Immature natural killer cell (primary cell): Measurements from ENCODE around the gene SPATA46. TPM values are rescaled to one million over a fixed set of nuclear protein-coding genes. Genes with fewer than 3 reads are reported as not detected.
A peak's percentile ranks its signal among the peaks of the same experiment; 100 is the strongest.
"Not testable (repeated sequence)": the region's sequence is repeated elsewhere in the genome, so short reads cannot be mapped to it uniquely, and the experiment has no call there.

Experiments used
- DNase-seq, 3 donors: peaks; one replicate each; pipeline ENCODE4 v3.0.0; 2022; ENCODE audit warnings: mixed read lengths in 1 of 3
- H3K27ac Mint-ChIP-seq, 6 donors: one replicate each; pipeline ENCODE4 v1.8.0; 2020; ENCODE audit warnings: mixed read lengths in 6 of 6, mild to moderate bottlenecking in 5 of 6, inconsistent platforms in 4 of 6, moderate library complexity in 3 of 6
- H3K27me3 Mint-ChIP-seq, 3 donors: one replicate each; pipeline ENCODE4 v1.8.0; 2020 to 2021; ENCODE audit warnings: low read depth in 3 of 3, mild to moderate bottlenecking in 3 of 3, mixed read lengths in 3 of 3, moderate library complexity in 3 of 3, inconsistent platforms in 1 of 3
- H3K36me3 Mint-ChIP-seq, 3 donors: one replicate each; pipeline ENCODE4 v1.8.0; 2020; ENCODE audit warnings: mixed read lengths in 3 of 3, inconsistent platforms in 2 of 3, mild to moderate bottlenecking in 2 of 3
- H3K4me1 Mint-ChIP-seq, 2 donors: one replicate each; pipeline ENCODE4 v1.8.0; 2020; ENCODE audit warnings: inconsistent platforms in 2 of 2, mild to moderate bottlenecking in 2 of 2, mixed read lengths in 2 of 2, moderate library complexity in 1 of 2
- H3K4me3 Mint-ChIP-seq, 5 donors: one replicate each; pipeline ENCODE4 v1.8.0; 2020; ENCODE audit warnings: mild to moderate bottlenecking in 5 of 5, mixed read lengths in 5 of 5, inconsistent platforms in 3 of 5, moderate library complexity in 3 of 5
- H3K9me3 Mint-ChIP-seq, 6 donors: one replicate each; pipeline ENCODE4 v1.8.0; 2020; ENCODE audit warnings: mild to moderate bottlenecking in 6 of 6, mixed read lengths in 6 of 6, inconsistent platforms in 4 of 6, moderate library complexity in 3 of 6
- polyA plus RNA-seq, 3 donors: library from polyadenylated mRNA; unstranded; fragments of 300-500 nt; fragmentation: Illumina TruSeq; gene quantifications; one replicate each; pipeline ENCODE4 v1.2.3, GENCODE V29; 2021

SPATA46 gene, protein sequence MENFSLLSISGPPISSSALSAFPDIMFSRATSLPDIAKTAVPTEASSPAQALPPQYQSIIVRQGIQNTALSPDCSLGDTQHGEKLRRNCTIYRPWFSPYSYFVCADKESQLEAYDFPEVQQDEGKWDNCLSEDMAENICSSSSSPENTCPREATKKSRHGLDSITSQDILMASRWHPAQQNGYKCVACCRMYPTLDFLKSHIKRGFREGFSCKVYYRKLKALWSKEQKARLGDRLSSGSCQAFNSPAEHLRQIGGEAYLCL
- polyA plus RNA-seq = under 1 TPM in 1 of 3 donors, not detected in 2; 0.22 TPM

DNA sequence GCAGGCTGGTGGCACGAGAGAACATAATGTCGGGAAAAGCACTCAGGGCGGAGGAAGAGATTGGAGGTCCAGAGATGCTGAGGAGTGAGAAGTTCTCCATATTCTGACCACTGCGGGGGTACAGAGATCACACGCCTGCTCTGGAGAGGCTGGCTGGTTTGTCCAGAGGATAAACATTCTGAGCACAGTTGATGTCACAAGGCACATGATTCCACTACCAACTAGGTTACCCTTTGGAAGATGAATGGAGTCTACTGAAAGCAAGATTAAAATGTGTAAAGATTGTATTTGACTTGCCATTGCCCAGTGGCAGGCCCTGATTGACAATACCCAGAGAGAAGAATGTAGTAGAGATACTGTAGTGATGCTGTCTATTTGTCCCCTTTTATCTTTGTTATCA, at the start of gene SPATA46:
Gene SPATA46, minus strand, starts transcription at position 164 of the 400 bp plus-strand sequence. Its CDS starts 64 bp downstream, at position 100.
- DNase-seq = no peak
- no peaks in the 10 kb centered on the region for H3K36me3 Mint-ChIP-seq
- no peak within 1 kb of the TSS for H3K4me3 Mint-ChIP-seq
- no peaks in the 10 kb centered on the region for H3K9me3 Mint-ChIP-seq
- H3K4me1 Mint-ChIP-seq = peaks cover 9 to 11% of the 10 kb centered on the region in 2 donors
- H3K27me3 Mint-ChIP-seq = no peaks in the 10 kb centered on the region
- H3K27ac Mint-ChIP-seq = no peak within 1 kb of the TSS

DNA sequence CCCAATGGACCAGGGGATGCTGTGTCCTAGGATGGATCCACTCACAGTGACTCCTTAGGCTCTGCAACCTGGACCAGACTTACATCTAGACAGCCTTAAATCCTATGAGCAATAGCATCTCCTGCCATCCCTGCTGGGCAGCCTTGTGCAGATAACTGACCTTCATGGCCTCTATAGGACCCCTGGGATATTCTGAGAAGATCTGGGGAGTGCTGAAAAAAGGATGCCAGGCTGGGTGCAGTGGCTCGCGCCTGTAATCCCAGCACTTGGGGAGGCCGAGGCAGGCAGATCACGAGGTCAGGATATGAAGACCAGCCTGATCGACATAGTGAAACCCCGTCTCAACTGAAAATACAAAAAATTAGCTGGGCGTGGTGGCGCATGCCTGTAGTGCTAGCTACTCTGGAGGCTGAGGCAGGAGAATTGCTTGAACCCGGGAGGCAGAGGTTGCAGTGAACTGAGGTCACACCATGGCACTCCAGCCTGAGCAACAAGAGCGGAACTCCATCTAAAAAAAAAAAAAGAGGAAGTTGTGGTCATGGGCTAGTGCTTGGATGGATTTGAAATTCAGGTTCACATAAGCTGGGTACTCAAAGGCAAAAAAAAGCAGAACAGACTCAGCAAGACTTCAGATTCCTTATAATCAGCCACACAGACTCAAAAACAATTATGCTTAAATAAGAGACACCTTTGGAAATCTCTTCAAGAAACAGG, 46.2 kb upstream of the SPATA46 start:
- no peak overlapping the region for H3K4me3 Mint-ChIP-seq
- H3K9me3 Mint-ChIP-seq = no peaks in the 10 kb centered on the region
- peaks cover 45 to 52% of the 10 kb centered on the region in 2 donors for H3K4me1 Mint-ChIP-seq
- DNase-seq = no peak
- H3K36me3 Mint-ChIP-seq = no peaks in the 10 kb centered on the region
- H3K27me3 Mint-ChIP-seq = peaks cover 0 to 2% (median 0%) of the 10 kb centered on the region in 3 donors
- peak overlapping the region in 5 of 6 donors; percentile 80 to 98 (median 96) for H3K27ac Mint-ChIP-seq

DNA sequence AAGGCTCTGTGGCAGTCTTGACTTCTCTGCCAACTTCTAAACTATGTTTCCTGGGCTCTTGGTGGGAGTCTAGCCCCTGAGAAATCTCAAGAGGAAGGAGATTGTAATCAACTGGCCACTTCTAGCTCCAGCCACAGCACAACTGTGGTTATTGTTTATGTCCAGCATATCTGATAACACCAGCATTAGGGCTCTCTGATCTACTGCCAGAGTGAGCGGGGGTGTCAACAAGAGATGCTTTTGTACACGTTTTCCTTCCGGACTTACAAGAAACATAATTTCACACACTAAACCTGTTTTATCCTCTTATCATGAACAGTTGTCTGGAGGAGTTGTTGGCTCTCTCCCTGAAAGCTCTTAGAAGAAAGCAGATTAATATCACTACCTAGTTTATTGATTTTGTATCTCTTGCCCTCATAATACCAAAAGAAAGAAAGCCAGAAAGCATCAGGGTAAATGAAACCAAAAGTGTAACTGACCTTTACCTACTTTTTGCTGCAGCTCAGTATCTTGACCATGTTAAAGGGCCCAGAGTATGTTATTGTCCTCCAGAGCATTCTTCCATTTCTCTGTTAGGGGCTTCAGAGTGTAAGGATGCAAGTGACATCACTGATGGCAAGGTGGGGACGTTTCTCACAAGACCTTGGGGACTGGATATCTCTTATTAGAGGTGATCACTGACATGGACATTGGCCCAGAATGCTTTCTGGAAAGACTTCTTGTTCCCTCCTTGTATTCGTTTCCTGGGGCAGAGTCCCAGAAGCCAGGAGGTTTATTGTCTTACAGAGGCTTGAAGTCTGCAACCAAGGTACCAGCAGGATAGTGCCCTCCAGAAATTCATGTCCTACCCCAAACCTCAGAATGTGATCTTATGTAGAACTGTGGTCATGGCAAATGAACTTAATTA, 44.9 kb upstream of the SPATA46 start:
- H3K4me1 Mint-ChIP-seq = peaks cover 56 to 65% of the 10 kb centered on the region in 2 donors
- peak overlapping the region; percentile 92 to 98 (median 96) for H3K27ac Mint-ChIP-seq
- H3K27me3 Mint-ChIP-seq = peaks cover 0 to 5% (median 2%) of the 10 kb centered on the region in 3 donors
- H3K4me3 Mint-ChIP-seq = peak overlapping the region; percentile 62 to 88 (median 85)
- DNase-seq = peak; percentile 38 to 41 (median 39)
- no peaks in the 10 kb centered on the region for H3K36me3 Mint-ChIP-seq
- H3K9me3 Mint-ChIP-seq = no peaks in the 10 kb centered on the region

DNA sequence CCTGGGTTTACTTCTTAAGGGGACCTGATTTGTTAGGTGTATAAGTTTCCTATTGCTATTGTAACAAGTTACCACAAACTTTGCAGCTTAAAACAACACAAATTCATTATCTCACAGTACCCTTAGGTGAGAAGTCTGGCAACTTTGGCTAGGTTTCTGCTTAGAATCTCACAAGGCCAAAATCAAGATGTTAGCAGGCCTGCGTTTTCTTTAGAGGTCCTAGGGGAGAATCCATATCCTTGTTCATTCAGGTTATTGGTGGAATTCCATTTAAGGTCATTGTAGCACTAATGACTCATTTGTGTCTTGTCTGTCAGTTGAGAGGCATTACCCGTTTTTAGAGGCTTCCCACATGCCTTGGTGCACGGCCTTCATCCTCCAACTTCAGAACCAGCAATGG, 43.5 kb upstream of the SPATA46 start:
- H3K4me3 Mint-ChIP-seq = peak overlapping the region; percentile 62 to 88 (median 85)
- H3K4me1 Mint-ChIP-seq = peaks cover 70 to 79% of the 10 kb centered on the region in 2 donors
- H3K27me3 Mint-ChIP-seq = peaks cover 0 to 5% (median 4%) of the 10 kb centered on the region in 3 donors
- no peak for DNase-seq
- H3K9me3 Mint-ChIP-seq = no peaks in the 10 kb centered on the region
- H3K27ac Mint-ChIP-seq = peak overlapping the region; percentile 92 to 98 (median 96)
- H3K36me3 Mint-ChIP-seq = peaks cover 0 to 3% (median 0%) of the 10 kb centered on the region in 3 donors

DNA sequence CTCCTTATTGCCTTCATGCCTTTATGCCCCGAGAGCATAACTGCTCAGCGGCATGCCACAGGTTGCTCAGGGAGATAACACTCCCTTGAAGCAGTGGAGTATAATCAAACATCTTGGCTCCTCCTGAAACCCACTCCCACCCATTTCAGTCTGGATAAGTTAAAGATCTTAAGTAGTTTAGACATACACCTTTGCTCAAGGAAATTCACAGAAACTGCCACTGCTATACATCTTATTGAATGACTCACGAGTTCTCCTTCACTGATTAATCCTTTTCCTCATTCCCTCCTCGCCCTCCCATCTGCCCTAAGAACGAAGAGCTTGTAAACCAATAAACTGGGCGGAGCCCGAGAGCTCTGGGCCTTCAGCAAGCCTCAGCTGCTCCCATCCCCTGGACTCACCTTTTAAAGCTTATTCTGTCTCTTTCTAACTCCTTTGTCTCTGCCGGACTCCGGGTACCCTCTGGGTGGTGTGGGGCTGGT, 42.8 kb upstream of the SPATA46 start:
- peaks cover 71 to 82% of the 10 kb centered on the region in 2 donors for H3K4me1 Mint-ChIP-seq
- H3K36me3 Mint-ChIP-seq, H3K9me3 Mint-ChIP-seq, DNase-seq, H3K27me3 Mint-ChIP-seq: not testable (repeated sequence)
- peak overlapping the region; percentile 92 to 98 (median 96) for H3K27ac Mint-ChIP-seq
- peak overlapping the region; percentile 2 to 88 (median 21) for H3K4me3 Mint-ChIP-seq

DNA sequence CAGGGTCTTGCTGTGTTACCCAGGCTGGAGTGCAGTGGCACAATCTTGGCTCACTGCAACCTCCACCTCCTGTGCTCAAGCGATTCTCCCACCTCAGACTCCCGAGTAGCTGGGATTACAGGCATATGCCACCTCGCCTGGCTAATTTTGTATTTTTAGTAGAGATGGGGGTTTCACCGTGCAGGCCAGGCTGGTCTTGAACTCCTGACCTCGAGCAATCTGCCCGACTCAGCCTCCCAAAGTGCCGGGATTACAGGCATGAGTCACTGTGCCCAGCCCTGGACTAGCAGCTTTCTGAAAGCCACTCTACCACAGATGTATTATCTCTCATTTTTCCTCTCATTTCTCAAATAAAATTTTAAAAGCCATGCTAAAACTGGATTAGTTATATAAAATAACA, 41.9 kb upstream of the SPATA46 start:
- H3K36me3 Mint-ChIP-seq, H3K27ac Mint-ChIP-seq, H3K9me3 Mint-ChIP-seq, DNase-seq, H3K27me3 Mint-ChIP-seq, H3K4me3 Mint-ChIP-seq: not testable (repeated sequence)
- H3K4me1 Mint-ChIP-seq = peaks cover 76 to 87% of the 10 kb centered on the region in 2 donors

DNA sequence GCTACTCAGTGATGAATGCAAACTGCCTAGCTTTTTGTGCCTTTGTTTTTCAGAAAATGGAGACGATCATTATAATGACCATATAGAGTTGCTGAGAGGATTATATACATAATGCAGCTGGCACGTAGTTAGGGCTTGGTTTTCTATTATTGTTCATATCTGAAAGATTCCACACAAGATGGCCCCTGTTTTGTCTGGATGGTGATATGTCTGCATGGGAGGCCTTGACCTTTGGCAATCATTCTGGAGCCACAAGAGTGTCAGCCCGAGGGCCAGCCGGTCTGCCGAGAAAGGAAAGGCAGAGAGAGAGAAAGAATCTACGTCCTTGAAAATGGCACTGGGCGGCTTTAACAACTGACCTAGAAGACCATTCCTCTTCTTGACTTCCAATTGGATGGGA, 41.0 kb upstream of the SPATA46 start:
- Mint-ChIP-seq H3K4me1 (peaks cover 81 to 87% of the 10 kb centered on the region in 2 donors), H3K27me3 (peaks cover 0 to 12% (median 5%) of the 10 kb centered on the region in 3 donors), H3K9me3 (no peaks in the 10 kb centered on the region), H3K27ac (peak overlapping the region in 3 of 6 donors; percentile 6 to 53 (median 43)), H3K36me3 (peaks cover 0 to 3% (median 0%) of the 10 kb centered on the region in 3 donors), H3K4me3 (no peak overlapping the region)
- DNase-seq = no peak

DNA sequence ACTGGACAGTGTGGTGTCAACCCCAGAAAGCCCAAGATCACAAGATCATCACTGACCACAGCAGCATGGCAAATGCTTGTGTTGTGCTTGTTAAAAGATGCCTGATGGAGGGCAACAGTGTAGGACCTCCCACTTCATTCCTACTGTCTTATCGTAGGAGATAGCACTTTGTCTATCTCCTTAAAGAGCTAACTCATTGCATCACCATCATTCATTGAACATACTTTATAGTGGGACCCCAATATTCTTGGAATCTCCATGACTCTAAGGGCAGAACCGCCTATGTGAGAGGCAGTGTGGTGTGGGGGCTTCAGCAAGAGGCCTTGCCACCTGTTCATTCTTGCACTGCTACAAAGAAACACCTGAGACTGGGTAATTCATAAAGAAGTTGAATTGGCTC, 40.3 kb upstream of the SPATA46 start:
- peaks cover 81 to 87% of the 10 kb centered on the region in 2 donors for H3K4me1 Mint-ChIP-seq
- H3K9me3 Mint-ChIP-seq = no peaks in the 10 kb centered on the region
- no peak overlapping the region for H3K4me3 Mint-ChIP-seq
- peaks cover 0 to 19% (median 7%) of the 10 kb centered on the region in 3 donors for H3K27me3 Mint-ChIP-seq
- H3K27ac Mint-ChIP-seq = peak overlapping the region; percentile 14 to 91 (median 74)
- H3K36me3 Mint-ChIP-seq = peaks cover 0 to 4% (median under 1%) of the 10 kb centered on the region in 3 donors
- no peak for DNase-seq

DNA sequence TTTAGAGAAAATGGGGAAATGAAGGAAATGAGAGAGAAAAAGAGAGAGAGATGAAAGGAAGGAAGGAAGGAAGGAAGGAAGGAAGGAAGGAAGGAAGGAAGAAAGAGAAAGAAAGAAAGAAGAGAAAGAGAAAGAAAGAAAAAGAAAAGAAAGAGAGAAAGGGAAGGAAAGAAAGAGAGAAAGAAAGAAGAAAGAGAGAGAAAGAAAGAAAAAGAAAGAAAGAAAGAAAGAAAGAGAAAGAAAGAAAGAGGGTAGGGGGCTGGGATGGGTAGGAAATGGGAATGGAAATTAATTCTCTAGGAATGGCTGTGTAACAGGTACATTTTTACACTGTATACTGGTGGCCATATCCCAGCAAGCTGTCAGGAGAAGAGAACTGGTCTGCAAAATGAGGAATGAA, 39.6 kb upstream of the SPATA46 start:
- H3K4me3 Mint-ChIP-seq = no peak overlapping the region
- no peak for DNase-seq
- peak overlapping the region; percentile 19 to 94 (median 84) for H3K27ac Mint-ChIP-seq
- peaks cover 75 to 83% of the 10 kb centered on the region in 2 donors for H3K4me1 Mint-ChIP-seq
- peaks cover 0 to 24% (median 7%) of the 10 kb centered on the region in 3 donors for H3K27me3 Mint-ChIP-seq
- no peaks in the 10 kb centered on the region for H3K9me3 Mint-ChIP-seq
- H3K36me3 Mint-ChIP-seq = peaks cover 5 to 9% (median 6%) of the 10 kb centered on the region in 3 donors

DNA sequence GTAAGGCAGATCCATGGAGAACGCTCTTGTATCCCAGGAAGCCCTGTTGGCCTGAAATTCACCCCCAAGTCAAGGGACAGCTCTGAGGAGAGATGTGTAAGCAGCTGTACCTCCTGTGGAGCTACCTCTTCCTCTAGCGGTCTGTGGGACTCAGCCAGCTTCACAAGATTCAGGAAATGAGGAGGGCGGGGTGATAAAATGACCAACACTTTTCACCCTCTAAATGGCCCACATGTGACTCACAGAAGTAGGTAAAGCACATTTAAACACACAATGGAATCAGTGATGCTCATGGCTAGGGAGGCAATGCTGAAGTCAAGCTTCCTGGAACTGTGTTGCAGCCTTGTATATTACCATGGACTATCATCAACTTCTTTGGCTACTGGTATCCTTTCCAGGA, 35.3 kb upstream of the SPATA46 start, which contains the start of gene SH2D1B:
Gene SH2D1B, minus strand, starts transcription at position 135 of the 400 bp plus-strand sequence. Its CDS starts 120 bp downstream, at position 15.
- H3K36me3 Mint-ChIP-seq = peaks cover 16 to 35% (median 25%) of the 10 kb centered on the region in 3 donors
- H3K4me3 Mint-ChIP-seq = peak within 1 kb of the TSS; percentile 95 to 100 (median 99)
- peaks cover 74 to 85% of the 10 kb centered on the region in 2 donors for H3K4me1 Mint-ChIP-seq
- no peaks in the 10 kb centered on the region for H3K9me3 Mint-ChIP-seq
- peak; percentile 80 to 84 (median 82) for DNase-seq
- peaks cover 0 to 23% (median 16%) of the 10 kb centered on the region in 3 donors for H3K27me3 Mint-ChIP-seq
- peak within 1 kb of the TSS; percentile 95 to 100 (median 98) for H3K27ac Mint-ChIP-seq

DNA sequence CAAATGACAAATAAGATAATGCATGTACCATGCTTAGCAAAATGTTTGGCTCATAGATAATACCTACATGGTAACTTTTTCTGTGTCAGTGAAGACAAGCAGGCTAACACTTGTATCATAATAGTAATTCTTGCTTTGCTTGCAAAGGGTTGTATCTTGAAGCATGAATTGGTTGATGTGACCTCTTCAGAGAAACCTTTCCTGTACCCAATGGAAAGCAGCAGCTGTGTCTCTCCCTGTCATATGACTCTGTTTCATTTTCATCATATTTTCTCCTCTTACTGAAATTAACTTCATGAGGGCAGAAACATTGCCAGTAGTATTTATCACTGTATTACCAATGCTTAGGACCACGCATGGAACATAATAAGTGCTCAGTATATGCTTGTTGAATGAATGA, 30.9 kb upstream of the SPATA46 start:
- DNase-seq = no peak
- Mint-ChIP-seq H3K27me3 (peaks cover 0 to 16% (median 14%) of the 10 kb centered on the region in 3 donors), H3K9me3 (no peaks in the 10 kb centered on the region), H3K4me3 (peak overlapping the region; percentile 95 to 100 (median 99)), H3K27ac (peak overlapping the region; percentile 87 to 100 (median 98)), H3K4me1 (peaks cover 75 to 86% of the 10 kb centered on the region in 2 donors), H3K36me3 (peaks cover 17 to 58% (median 46%) of the 10 kb centered on the region in 3 donors)

DNA sequence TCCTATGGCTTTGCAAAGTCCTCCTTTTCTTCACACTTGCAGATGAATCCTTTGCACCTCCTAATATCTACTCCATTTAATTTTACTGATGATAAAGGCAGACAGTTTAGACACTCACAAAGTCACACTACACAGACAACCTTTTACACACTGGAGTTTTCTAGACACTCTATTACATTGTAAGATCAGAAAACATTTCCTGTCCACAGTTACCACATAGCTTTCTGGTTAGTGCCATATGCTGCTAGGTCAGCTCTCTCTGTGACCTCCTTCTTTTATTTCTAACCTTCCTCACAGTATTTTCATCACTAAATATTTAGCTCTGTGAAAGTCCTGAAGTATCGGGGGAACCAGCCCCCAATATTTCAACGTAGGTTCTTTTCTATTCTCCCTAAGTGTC, 30.2 kb upstream of the SPATA46 start:
- peak; percentile 30 to 42 (median 41) for DNase-seq
- H3K36me3 Mint-ChIP-seq = peaks cover 19 to 63% (median 50%) of the 10 kb centered on the region in 3 donors
- H3K27me3 Mint-ChIP-seq = peaks cover 0 to 11% (median 11%) of the 10 kb centered on the region in 3 donors
- peak overlapping the region; percentile 87 to 100 (median 98) for H3K27ac Mint-ChIP-seq
- H3K4me1 Mint-ChIP-seq = peaks cover 75 to 86% of the 10 kb centered on the region in 2 donors
- H3K9me3 Mint-ChIP-seq = no peaks in the 10 kb centered on the region
- H3K4me3 Mint-ChIP-seq = peak overlapping the region; percentile 95 to 100 (median 99)

DNA sequence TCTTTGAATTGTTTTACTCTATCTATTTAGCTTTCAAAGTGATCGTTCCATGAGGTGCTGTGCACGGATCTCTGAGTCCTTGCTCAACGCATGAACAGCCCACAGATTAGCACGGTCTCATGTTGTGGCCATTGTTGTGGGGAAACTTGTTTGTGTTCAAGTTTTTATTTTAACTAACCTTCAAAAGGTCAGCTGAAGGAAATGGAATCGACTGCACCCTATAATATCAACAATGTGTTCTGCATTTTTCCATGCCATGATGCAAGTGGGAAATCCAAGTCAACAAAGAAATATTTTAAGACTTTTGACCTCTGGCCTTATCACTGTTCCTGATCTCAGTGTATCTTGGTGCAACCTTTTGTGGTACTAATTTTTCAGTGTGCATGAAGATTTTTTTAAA, 29.1 kb upstream of the SPATA46 start:
- no peaks in the 10 kb centered on the region for H3K9me3 Mint-ChIP-seq
- peaks cover 0 to 14% (median 6%) of the 10 kb centered on the region in 3 donors for H3K27me3 Mint-ChIP-seq
- peak overlapping the region; percentile 95 to 100 (median 99) for H3K4me3 Mint-ChIP-seq
- H3K36me3 Mint-ChIP-seq = peaks cover 15 to 65% (median 51%) of the 10 kb centered on the region in 3 donors
- no peak for DNase-seq
- H3K27ac Mint-ChIP-seq = peak overlapping the region; percentile 75 to 100 (median 98)
- H3K4me1 Mint-ChIP-seq = peaks cover 83 to 94% of the 10 kb centered on the region in 2 donors
